Mesenteric fat pad (tissue), 1 donor: ENCODE data around the gene GPR78. TPM values are rescaled to one million over a fixed set of nuclear protein-coding genes. Genes with fewer than 3 reads are reported as not detected.

Experiments used
- DNase-seq: peaks from one replicate; pipeline ENCODE4 v3.0.0-alpha.2; 2020; ENCODE audit warnings: low spot score
- long read RNA-seq: library from polyadenylated mRNA; unstranded; transcript quantifications from one replicate; pipeline ENCODE4 v2.0.0, GENCODE V29; 2020
- total RNA-seq: library from RNA; stranded (reverse); fragmentation: NEBNext Ultra II Directional; extraction: Animal tissue kit (Norgen Biotek cat#: 25700); gene quantifications from one replicate; pipeline ENCODE4 v1.2.1, GENCODE V29; 2021
- donor health status: DM: yes; HTN: yes; CAD: no.

The GPR78 gene
- not detected for total RNA-seq
- long read RNA-seq, result 0 reads

- peak; percentile 87 for DNase-seq
Measured at GRCh38 chr4:8580321-8581093, at the start of gene GPR78. Gene GPR78 (plus strand): TSS chr4:8580392. CDS start chr4:8580983, 591 bp downstream.

- DNase-seq, result no peak
Measured at GRCh38 chr4:8532245-8532781, 47.9 kb upstream of the GPR78 start.

GRCh38 chr4:8533274-8533865 lies 46.8 kb upstream of the GPR78 start:
- DNase-seq, result no peak

GRCh38 chr4:8534129-8534528 lies 46.1 kb upstream of the GPR78 start:
- DNase-seq, result no peak

GRCh38 chr4:8534611-8535010 lies 45.6 kb upstream of the GPR78 start:
- DNase-seq, result no peak

GRCh38 chr4:8536467-8536866 lies 43.7 kb upstream of the GPR78 start:
- no peak for DNase-seq

- DNase-seq, result no peak
Measured at GRCh38 chr4:8537041-8537461, 43.1 kb upstream of the GPR78 start.

GRCh38 chr4:8538076-8538702 lies 42.0 kb upstream of the GPR78 start:
- no peak for DNase-seq

- no peak for DNase-seq
Measured at GRCh38 chr4:8538703-8539567, 41.3 kb upstream of the GPR78 start.

GRCh38 chr4:8539661-8540060 lies 40.5 kb upstream of the GPR78 start:
- DNase-seq, result peak; percentile 75

- DNase-seq, result peak; percentile 64
Measured at GRCh38 chr4:8540072-8540471, 40.1 kb upstream of the GPR78 start.

- DNase-seq, result peak; percentile 74
Measured at GRCh38 chr4:8540586-8540985, 39.6 kb upstream of the GPR78 start.

GRCh38 chr4:8540991-8541390 lies 39.2 kb upstream of the GPR78 start:
- DNase-seq, result peak; percentile 39

- peak; percentile 77 for DNase-seq
Measured at GRCh38 chr4:8541981-8542715, 38.0 kb upstream of the GPR78 start.

- peak; percentile 77 for DNase-seq
Measured at GRCh38 chr4:8542776-8543525, 37.2 kb upstream of the GPR78 start.

- peak; percentile 43 for DNase-seq
Measured at GRCh38 chr4:8543623-8544022, 36.6 kb upstream of the GPR78 start.

GRCh38 chr4:8544282-8544681 lies 35.9 kb upstream of the GPR78 start:
- peak; percentile 37 for DNase-seq

- peak; percentile 82 for DNase-seq
Measured at GRCh38 chr4:8544741-8545438, 35.3 kb upstream of the GPR78 start.

- peak; percentile 71 for DNase-seq
Measured at GRCh38 chr4:8545439-8545765, 34.8 kb upstream of the GPR78 start.
